GM13977 (cell line): Measurements from ENCODE around the gene CIB2.

Experiments
- DNase-seq: peaks from one replicate; pipeline ENCODE4 v3.0.0; 2012; ENCODE audit warnings: low spot score
- in situ Hi-C: fragments of 300-500 bp; cut with MboI; formaldehyde crosslinking; loops from one replicate; pipeline ENCODE4 v1.12.0; 2022; ENCODE audit warnings: low sequenced_read_pairs, low pct_unique_long_range_greater_than_20kb, mixed read lengths, inconsistent platforms; ENCODE audit not compliant: unreplicated experiment
- TF ChIP-seq, protein P1 (sequence below): IDR thresholded peaks from 2 replicates; pipeline ENCODE4 v1.5.1; 2012; ENCODE audit warnings: mild to moderate bottlenecking, control low read depth; ENCODE audit not compliant: insufficient read depth; ENCODE audit errors: extremely low read depth, missing control alignments

The CIB2 gene

DNA sequence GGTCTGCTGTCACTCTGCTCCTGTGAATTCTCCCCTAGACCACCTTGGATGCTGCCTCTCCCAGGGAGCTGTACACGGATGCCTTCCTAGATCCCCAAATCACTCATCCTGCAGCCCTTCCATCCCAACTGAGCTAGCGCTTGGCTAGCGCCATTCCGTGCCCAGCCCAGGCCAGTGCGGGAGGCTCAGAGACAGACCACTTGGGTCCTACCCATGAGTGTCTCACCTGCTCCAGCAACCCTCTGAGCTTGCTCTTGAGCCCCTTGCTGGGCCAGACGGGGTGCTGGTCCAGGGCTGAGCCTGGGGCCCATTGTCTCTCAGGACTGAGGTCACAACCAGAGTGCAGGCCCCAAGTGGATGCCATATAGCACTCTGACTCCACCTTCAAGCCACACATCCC, 21.1 kb downstream of the CIB2 start:
- in situ Hi-C loops: loop anchor here (5.0 kb wide), 2 partner anchors 132 to 148 kb away; no protein-coding TSS in a partner anchor
- DNase-seq: no peak
- TF ChIP-seq, protein P1, sequence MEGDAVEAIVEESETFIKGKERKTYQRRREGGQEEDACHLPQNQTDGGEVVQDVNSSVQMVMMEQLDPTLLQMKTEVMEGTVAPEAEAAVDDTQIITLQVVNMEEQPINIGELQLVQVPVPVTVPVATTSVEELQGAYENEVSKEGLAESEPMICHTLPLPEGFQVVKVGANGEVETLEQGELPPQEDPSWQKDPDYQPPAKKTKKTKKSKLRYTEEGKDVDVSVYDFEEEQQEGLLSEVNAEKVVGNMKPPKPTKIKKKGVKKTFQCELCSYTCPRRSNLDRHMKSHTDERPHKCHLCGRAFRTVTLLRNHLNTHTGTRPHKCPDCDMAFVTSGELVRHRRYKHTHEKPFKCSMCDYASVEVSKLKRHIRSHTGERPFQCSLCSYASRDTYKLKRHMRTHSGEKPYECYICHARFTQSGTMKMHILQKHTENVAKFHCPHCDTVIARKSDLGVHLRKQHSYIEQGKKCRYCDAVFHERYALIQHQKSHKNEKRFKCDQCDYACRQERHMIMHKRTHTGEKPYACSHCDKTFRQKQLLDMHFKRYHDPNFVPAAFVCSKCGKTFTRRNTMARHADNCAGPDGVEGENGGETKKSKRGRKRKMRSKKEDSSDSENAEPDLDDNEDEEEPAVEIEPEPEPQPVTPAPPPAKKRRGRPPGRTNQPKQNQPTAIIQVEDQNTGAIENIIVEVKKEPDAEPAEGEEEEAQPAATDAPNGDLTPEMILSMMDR: no peak

- TF ChIP-seq, protein P1: no peak
Measured at GRCh38 chr15:78109156-78109555, 22.1 kb downstream of the CIB2 start.

DNA sequence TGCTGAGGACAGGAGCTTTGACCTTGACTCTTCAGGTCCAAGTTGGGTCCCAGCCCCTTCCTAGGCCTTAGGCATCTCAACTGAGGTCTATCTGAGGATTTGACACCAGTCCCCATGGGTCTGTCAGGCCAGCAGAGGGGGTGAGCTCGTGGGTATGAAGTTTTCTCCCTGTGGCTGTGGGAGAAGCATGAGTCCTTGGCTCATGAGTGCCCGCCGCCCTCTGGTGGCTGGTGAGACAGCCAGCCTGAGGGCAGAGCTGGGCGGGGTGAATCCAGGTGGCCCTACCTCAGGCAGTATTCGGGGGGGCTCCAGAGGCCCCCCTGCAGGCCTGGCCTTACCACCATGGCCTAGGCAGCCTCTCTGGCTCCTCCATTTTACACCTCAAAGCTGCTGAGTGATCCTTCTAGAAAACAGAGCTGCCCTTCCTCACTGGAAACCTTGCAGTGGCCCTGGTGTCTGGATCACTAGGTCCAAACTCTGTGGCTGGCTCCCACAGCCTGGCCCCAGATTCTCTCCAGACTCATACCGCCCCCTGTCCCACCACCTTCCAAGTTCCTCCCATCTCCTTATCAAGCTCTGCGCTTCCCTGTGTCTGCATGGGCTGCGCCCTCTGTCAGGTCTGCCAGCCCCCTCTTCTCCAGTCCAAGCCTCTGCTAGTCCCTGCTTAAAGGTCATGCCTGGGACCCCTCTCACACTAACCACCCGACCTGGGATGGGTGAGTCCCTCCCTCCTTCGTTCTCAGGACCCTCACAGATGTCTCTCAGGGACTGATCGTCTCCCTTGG, 22.8 kb downstream of the CIB2 start:
- DNase-seq: peak; percentile 81
- in situ Hi-C loops: no loop called here
- TF ChIP-seq, protein P1: peak; percentile 98

More at GRCh38 chr15:78109156-78109555, 22.1 kb downstream of the CIB2 start:
- in situ Hi-C loops: no loop called here
- no peak for DNase-seq

DNA sequence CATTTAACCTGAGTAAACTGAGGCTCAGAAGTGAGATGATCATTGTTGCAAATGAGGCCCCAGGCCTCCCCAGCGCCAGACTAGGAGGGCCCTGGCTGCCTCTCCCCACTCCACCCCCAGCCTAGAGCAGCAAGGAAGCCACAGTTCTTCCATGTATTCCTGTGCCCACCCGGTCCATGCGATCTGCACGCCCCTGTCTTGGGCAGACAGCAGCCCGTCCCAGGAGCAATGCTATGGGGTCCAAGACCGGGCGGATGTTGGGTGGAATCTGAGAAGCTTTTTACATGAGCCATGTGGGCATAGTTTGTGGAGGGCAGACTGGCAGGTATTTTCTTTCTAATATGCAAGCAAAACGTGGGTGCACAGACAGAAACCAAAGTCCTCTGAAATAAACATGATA, 23.8 kb downstream of the CIB2 start:
- in situ Hi-C loops: no loop called here
- DNase-seq: no peak
- TF ChIP-seq, protein P1: no peak

- in situ Hi-C loops: no loop called here
- TF ChIP-seq, protein P1: no peak
- DNase-seq: no peak
Measured at GRCh38 chr15:78105476-78106241, 25.6 kb downstream of the CIB2 start.

DNA sequence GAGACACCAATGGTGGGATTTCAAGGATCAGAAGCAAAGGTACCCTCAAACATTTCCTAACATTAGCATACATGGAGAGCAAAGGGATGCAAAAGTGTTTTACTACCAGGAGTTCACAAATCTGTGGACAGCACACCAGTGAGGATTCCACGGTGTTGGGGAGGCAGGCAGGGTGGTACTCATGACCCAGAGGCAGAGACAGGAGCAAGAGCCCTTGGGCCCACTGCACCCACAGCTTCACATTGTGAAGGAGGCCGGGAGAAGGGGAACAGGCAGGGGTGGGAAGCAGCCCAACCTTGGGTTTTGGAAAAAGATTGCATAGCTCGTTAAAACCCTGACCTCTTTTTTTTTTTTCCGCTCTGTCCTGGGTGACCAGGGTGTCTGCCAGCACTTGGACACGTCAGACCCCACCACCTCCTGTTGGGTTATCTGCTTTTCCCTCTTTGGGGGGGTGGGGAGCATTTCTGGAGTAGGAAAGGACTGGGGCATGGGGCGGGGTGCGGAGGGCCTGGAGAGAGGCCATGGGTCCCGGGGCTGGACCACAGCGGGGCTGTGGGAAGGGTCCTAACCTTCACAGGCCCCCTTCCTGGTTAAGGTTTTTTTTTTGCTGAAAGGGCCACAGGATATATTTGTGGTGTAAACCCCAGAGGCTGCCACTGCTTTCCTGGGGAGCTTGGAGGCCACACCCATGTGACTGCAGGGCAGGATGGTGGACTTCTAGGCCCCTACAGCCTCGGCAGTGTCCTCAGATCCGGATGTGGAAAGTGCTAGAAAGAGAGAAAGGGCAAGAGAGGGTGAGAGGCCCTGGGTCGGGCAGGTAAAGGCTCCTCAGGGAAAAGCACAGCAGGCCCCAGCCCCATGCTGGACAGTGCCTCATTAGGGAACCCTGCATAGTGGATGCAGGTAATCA, 26.4 kb downstream of the CIB2 start:
- no peak for DNase-seq
- in situ Hi-C loops: no loop called here
- TF ChIP-seq, protein P1: no peak
